HG02840 (cell line): ENCODE data around the gene IZUMO2.
"Not testable (repeated sequence)": the region's sequence is repeated elsewhere in the genome, so short reads cannot be mapped to it uniquely, and the experiment has no call there.

ENCODE experiments used
- ATAC-seq: cut with Tn5 transposase; IDR thresholded peaks from one replicate; pipeline ENCODE4 v1.9.1; 2021; ENCODE audit warnings: mild to moderate bottlenecking, moderate library complexity, moderate number of reproducible peaks; ENCODE audit not compliant: unreplicated experiment, low FRiP score

Gene IZUMO2

GRCh38 chr19:50140118-50140845 is 22.8 kb downstream of the IZUMO2 start:
- ATAC-seq = not testable (repeated sequence)

GRCh38 chr19:50136603-50137365 is 26.3 kb downstream of the IZUMO2 start:
- ATAC-seq = not testable (repeated sequence)

DNA sequence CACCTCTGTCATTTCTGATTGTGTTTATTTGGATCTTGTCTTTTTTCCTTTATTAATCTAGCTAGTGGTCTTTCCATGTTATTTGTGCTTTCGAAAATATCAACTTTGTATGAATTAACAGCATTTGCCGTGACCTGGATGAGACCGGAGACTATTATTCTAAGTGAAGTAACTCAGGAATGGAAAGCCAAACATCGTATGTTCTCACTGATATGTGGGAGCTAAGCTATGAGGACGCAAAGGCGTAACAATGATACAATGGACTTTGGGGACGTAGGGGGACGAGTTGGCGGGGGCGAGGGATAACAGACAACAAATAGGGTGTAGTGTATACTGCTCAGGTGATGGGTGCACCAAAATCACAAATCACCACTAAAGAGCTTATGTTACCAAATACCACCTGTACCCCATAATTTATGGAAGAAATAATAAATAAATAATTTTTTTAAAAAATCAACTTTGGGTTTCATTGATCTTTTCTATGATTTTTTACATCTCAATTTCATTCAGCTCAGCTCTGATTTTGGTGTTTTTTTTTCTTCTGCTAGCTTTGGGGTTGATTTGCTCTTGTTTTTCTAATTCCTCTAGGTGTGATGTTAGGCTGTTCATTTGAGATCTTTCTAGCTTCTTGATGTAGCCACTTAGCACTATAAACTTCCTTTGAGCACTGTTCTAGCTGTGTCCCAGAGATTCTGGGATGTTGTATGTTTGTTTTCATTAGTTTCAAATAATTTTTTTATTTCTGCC is 27.1 kb downstream of the IZUMO2 start:
- not testable (repeated sequence) for ATAC-seq

DNA sequence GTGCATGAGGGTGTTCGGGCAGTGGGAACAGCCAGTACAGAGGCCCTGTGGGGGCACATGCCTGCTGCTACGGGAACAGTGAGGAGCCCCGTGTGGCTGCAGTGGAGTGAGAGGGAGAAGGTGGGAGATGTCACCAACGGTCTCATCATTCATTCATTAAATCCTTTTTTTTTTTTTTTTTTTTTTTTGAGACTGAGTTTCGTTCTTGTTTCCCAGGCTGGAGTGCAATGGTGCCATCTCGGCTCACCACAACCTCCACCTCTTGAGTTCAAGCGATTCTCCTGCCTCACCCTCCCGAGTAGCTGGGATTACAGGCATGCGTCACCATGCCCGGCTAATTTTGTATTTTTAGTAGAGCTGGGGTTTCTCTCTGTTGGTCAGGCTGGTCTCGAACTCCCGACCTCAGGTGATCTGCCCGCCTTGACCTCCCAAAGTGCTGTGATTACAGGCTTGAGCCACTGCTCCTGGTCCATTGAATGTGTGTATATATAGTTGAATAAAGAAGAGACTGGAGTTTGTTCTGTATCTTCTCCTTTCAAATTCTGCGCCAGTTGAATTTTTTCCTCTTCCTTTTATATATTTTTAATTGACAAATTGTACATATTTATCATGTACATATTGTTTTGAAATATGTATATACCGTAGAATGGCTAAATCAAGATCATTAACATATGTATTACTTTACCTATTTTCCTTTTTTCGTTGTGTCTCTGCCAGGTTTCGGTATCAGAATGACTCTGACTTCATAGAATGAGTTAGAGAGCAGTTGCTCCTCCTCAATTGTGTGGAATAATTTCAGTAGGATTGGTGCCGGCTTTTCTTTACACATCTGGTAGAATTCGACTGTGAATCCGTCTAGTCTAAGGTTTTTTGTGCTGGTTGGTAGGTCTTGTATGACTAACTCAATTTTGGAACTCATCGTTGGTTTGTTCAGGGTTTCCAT is 28.0 kb downstream of the IZUMO2 start:
- ATAC-seq = not testable (repeated sequence)

DNA sequence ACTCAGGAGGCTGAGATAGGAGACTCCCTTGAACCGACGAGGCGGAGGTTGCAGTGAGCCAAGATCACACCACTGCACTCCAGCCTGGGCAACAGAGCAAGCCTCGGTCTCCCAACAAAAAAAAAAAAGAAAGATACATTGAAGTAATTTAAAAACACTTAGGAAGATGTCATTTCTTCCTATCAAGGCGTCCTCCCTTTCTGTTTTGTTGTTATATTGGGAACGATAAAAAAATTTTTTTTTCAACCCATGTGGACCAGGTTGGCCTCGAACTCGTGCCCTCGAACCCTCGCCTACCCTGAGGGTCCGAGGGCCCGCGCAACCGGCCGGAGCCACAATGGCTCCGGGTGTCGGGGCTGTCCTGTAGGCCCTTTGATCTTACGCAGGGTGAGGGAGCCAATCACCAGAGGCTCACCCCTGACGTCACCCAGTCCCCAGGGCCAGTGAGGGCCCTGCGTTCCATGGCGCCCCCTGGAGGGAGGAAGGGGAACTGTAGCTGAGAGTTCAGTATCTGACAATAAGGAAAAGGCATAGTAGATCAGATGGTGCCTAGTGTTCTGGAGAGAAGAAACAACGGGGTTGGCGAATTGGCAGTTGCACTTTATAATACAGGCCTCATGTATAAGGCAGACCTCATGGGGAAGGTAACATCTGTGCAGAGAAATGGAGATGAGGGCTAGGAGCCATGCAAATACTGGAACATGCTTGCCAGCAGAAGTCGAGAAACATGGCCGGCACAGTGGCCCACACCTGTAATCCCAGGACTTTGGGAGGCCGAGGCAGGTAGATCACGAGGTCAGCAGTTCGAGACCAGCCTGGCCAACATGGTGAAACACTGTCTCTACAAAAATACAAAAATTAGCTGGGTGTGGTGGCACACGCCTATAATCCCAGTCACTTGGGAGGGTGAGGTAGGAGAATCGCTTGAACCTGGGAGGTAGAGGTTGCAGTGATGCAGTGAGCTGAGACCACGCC is 29.3 kb downstream of the IZUMO2 start:
- not testable (repeated sequence) for ATAC-seq

GRCh38 chr19:50104012-50104411 is 59.1 kb downstream of the IZUMO2 start:
- ATAC-seq = not testable (repeated sequence)

GRCh38 chr19:50103405-50103804 is 59.7 kb downstream of the IZUMO2 start:
- not testable (repeated sequence) for ATAC-seq
